SJCRH30 (cell line): ENCODE measurements around the gene KRTAP5-8. TPM values are rescaled to one million over a fixed set of nuclear protein-coding genes. Genes with fewer than 3 reads are reported as not detected.
"Not testable (repeated sequence)": the region's sequence is repeated elsewhere in the genome, so short reads cannot be mapped to it uniquely, and the experiment has no call there.

Experiments used
- DNase-seq, 2 experiments: peaks; one replicate each; pipeline ENCODE4 v3.0.0-alpha.2; 2015 to 2020
- H3K27ac ChIP-seq: fragments of 250-450 bp; sonication (Bioruptor Pico); 2 replicates; pipeline ENCODE4 v1.5.1; 2020; ENCODE audit warnings: mild to moderate bottlenecking, moderate library complexity
- H3K27me3 ChIP-seq: fragments of 250-450 bp; sonication (Bioruptor Pico); 2 replicates; pipeline ENCODE4 v1.5.1; 2020; ENCODE audit warnings: mild to moderate bottlenecking, moderate library complexity
- H3K36me3 ChIP-seq: fragments of 250-450 bp; sonication (Bioruptor Pico); 2 replicates; pipeline ENCODE4 v1.5.1; 2020; ENCODE audit warnings: mild to moderate bottlenecking, moderate library complexity
- H3K4me1 ChIP-seq: fragments of 250-450 bp; sonication (Bioruptor Pico); 2 replicates; pipeline ENCODE4 v1.5.1; 2020; ENCODE audit warnings: mild to moderate bottlenecking, moderate library complexity
- H3K4me3 ChIP-seq: fragments of 250-450 bp; sonication (Bioruptor Pico); 2 replicates; pipeline ENCODE4 v1.5.1; 2020; ENCODE audit warnings: mild to moderate bottlenecking, moderate library complexity
- H3K9me3 ChIP-seq: fragments of 250-450 bp; sonication (Bioruptor Pico); replicated peaks from 2 replicates; pipeline ENCODE4 v1.5.1; 2020; ENCODE audit warnings: mild to moderate bottlenecking, moderate library complexity
- total RNA-seq: library from RNA; depleted of rRNA; stranded (reverse); fragments of >200 nt; shearing (Covaris generic); gene quantifications from 2 replicates; pipeline ENCODE4 v1.2.3, GENCODE V29; 2014

Gene KRTAP5-8
- total RNA-seq, 1 experiment from 2014 or later: not detected

- DNase-seq: peak; percentile 27 to 34
Measured at GRCh38 chr11:71527576-71528210, 10.1 kb upstream of the KRTAP5-8 start.

GRCh38 chr11:71530602-71531001 is 7.2 kb upstream of the KRTAP5-8 start:
- Histone ChIP-seq H3K36me3 (no peaks in the 10 kb centered on the region), H3K4me3 (no peak overlapping the region), H3K9me3 (no peaks in the 10 kb centered on the region), H3K27me3 (no peaks in the 10 kb centered on the region), H3K4me1 (no peaks in the 10 kb centered on the region), H3K27ac (no peak overlapping the region)
- DNase-seq: no peak

More at GRCh38 chr11:71527576-71528210, 10.1 kb upstream of the KRTAP5-8 start:
- Histone ChIP-seq H3K27me3 (no peaks in the 10 kb centered on the region), H3K4me1 (no peaks in the 10 kb centered on the region), H3K4me3 (no peak overlapping the region), H3K9me3 (no peaks in the 10 kb centered on the region), H3K27ac (no peak overlapping the region), H3K36me3 (no peaks in the 10 kb centered on the region)

- H3K4me3 ChIP-seq: no peak overlapping the region
- H3K27ac ChIP-seq: no peak overlapping the region
- no peaks in the 10 kb centered on the region for H3K4me1 ChIP-seq
- no peak for DNase-seq
- no peaks in the 10 kb centered on the region for H3K36me3 ChIP-seq
- no peaks in the 10 kb centered on the region for H3K9me3 ChIP-seq
- H3K27me3 ChIP-seq: no peaks in the 10 kb centered on the region
Measured at GRCh38 chr11:71532036-71532610, 5.7 kb upstream of the KRTAP5-8 start.

GRCh38 chr11:71534711-71535608 is 2.9 kb upstream of the KRTAP5-8 start:
- not testable (repeated sequence) for DNase-seq

GRCh38 chr11:71535825-71536224 is 2.0 kb upstream of the KRTAP5-8 start:
- Histone ChIP-seq H3K27ac (no peak overlapping the region), H3K27me3 (no peaks in the 10 kb centered on the region), H3K9me3 (no peaks in the 10 kb centered on the region), H3K36me3 (no peaks in the 10 kb centered on the region), H3K4me1 (no peaks in the 10 kb centered on the region), H3K4me3 (no peak overlapping the region)
- DNase-seq: no peak

More at GRCh38 chr11:71534711-71535608, 2.9 kb upstream of the KRTAP5-8 start:
- not testable (repeated sequence) for H3K4me1 ChIP-seq, H3K27me3 ChIP-seq, H3K9me3 ChIP-seq, H3K36me3 ChIP-seq, H3K27ac ChIP-seq, H3K4me3 ChIP-seq

- H3K27me3 ChIP-seq: no peaks in the 10 kb centered on the region
- H3K27ac ChIP-seq: no peak overlapping the region
- no peaks in the 10 kb centered on the region for H3K36me3 ChIP-seq
- no peaks in the 10 kb centered on the region for H3K9me3 ChIP-seq
- H3K4me3 ChIP-seq: no peak overlapping the region
- no peak for DNase-seq
- no peaks in the 10 kb centered on the region for H3K4me1 ChIP-seq
Measured at GRCh38 chr11:71537537-71537936, 288 bp upstream of the KRTAP5-8 start.

GRCh38 chr11:71538666-71538990 is 803 bp downstream of the KRTAP5-8 start:
- Histone ChIP-seq H3K36me3 (no peaks in the 10 kb centered on the region), H3K4me1 (no peaks in the 10 kb centered on the region), H3K4me3 (no peak overlapping the region), H3K27ac (no peak overlapping the region; the same call in 1 of the 2 replicates), H3K9me3 (no peaks in the 10 kb centered on the region), H3K27me3 (no peaks in the 10 kb centered on the region)
- DNase-seq: no peak

- no peak overlapping the region; the same call in 1 of the 2 replicates for H3K27ac ChIP-seq
- no peaks in the 10 kb centered on the region for H3K9me3 ChIP-seq
- no peaks in the 10 kb centered on the region for H3K27me3 ChIP-seq
- H3K36me3 ChIP-seq: no peaks in the 10 kb centered on the region
- DNase-seq: no peak
- no peaks in the 10 kb centered on the region for H3K4me1 ChIP-seq
- H3K4me3 ChIP-seq: no peak overlapping the region
Measured at GRCh38 chr11:71539017-71539416, 1.2 kb downstream of the KRTAP5-8 start.

GRCh38 chr11:71539971-71540370 is 2.1 kb downstream of the KRTAP5-8 start:
- not testable (repeated sequence) for H3K4me1 ChIP-seq, H3K4me3 ChIP-seq, H3K9me3 ChIP-seq, H3K36me3 ChIP-seq, DNase-seq, H3K27me3 ChIP-seq, H3K27ac ChIP-seq

GRCh38 chr11:71540521-71541304 is 2.9 kb downstream of the KRTAP5-8 start:
- not testable (repeated sequence) for H3K27me3 ChIP-seq, H3K4me1 ChIP-seq, H3K9me3 ChIP-seq, DNase-seq, H3K27ac ChIP-seq, H3K4me3 ChIP-seq, H3K36me3 ChIP-seq

- Histone ChIP-seq H3K4me3 (no peak overlapping the region), H3K4me1 (no peaks in the 10 kb centered on the region), H3K9me3 (no peaks in the 10 kb centered on the region), H3K36me3 (no peaks in the 10 kb centered on the region), H3K27me3 (no peaks in the 10 kb centered on the region), H3K27ac (no peak overlapping the region)
- no peak for DNase-seq
Measured at GRCh38 chr11:71542382-71542781, 4.6 kb downstream of the KRTAP5-8 start.

GRCh38 chr11:71542879-71543777 is 5.3 kb downstream of the KRTAP5-8 start:
- no peak overlapping the region for H3K27ac ChIP-seq

GRCh38 chr11:71543866-71544265 is 6.0 kb downstream of the KRTAP5-8 start:
- no peak overlapping the region for H3K4me3 ChIP-seq

More at GRCh38 chr11:71542879-71543777, 5.3 kb downstream of the KRTAP5-8 start:
- DNase-seq: no peak
- Histone ChIP-seq H3K9me3 (no peaks in the 10 kb centered on the region), H3K27me3 (no peaks in the 10 kb centered on the region), H3K4me3 (no peak overlapping the region), H3K4me1 (no peaks in the 10 kb centered on the region), H3K36me3 (no peaks in the 10 kb centered on the region)

More at GRCh38 chr11:71543866-71544265, 6.0 kb downstream of the KRTAP5-8 start:
- Histone ChIP-seq H3K27me3 (no peaks in the 10 kb centered on the region), H3K4me1 (no peaks in the 10 kb centered on the region), H3K27ac (no peak overlapping the region), H3K9me3 (no peaks in the 10 kb centered on the region), H3K36me3 (no peaks in the 10 kb centered on the region)
- DNase-seq: no peak
